NCI-H748 (cell line): ENCODE measurements around the gene MOSPD2.

Experiments
- DNase-seq: peaks from one replicate; lab custom pipeline; 2025; ENCODE audit not compliant: unreplicated experiment; lab: John Stamatoyannopoulos, UW

MOSPD2 gene

GRCh38 chrX:14913241-14913640, 40.0 kb downstream of the MOSPD2 start:
- no peak for DNase-seq

- DNase-seq = no peak
Observed at GRCh38 chrX:14915596-14915995, 42.4 kb downstream of the MOSPD2 start.

- DNase-seq = no peak
Observed at GRCh38 chrX:14916017-14916674, 42.9 kb downstream of the MOSPD2 start.

GRCh38 chrX:14919407-14919806, 46.2 kb downstream of the MOSPD2 start:
- no peak for DNase-seq

GRCh38 chrX:14920196-14920595, 47.0 kb downstream of the MOSPD2 start:
- no peak for DNase-seq

- no peak for DNase-seq
Observed at GRCh38 chrX:14922437-14922836, 49.2 kb downstream of the MOSPD2 start.

GRCh38 chrX:14923761-14924160, 50.5 kb downstream of the MOSPD2 start:
- DNase-seq = no peak

GRCh38 chrX:14926471-14926870, 53.2 kb downstream of the MOSPD2 start:
- DNase-seq = no peak

GRCh38 chrX:14927401-14927800, 54.2 kb downstream of the MOSPD2 start:
- DNase-seq = no peak

GRCh38 chrX:14930663-14931062, 57.4 kb downstream of the MOSPD2 start:
- DNase-seq = no peak

GRCh38 chrX:14932136-14932535, 58.9 kb downstream of the MOSPD2 start:
- no peak for DNase-seq

- DNase-seq = no peak
Observed at GRCh38 chrX:14934423-14934822, 61.2 kb downstream of the MOSPD2 start.

GRCh38 chrX:14936561-14936960, 63.3 kb downstream of the MOSPD2 start:
- no peak for DNase-seq

GRCh38 chrX:14939644-14940043, 66.4 kb downstream of the MOSPD2 start:
- DNase-seq = no peak

- no peak for DNase-seq
Observed at GRCh38 chrX:14941301-14941700, 68.1 kb downstream of the MOSPD2 start.

GRCh38 chrX:14942341-14942740, 69.1 kb downstream of the MOSPD2 start:
- no peak for DNase-seq

GRCh38 chrX:14943962-14944361, 70.7 kb downstream of the MOSPD2 start:
- no peak for DNase-seq

GRCh38 chrX:14946606-14947155, 73.5 kb downstream of the MOSPD2 start:
- no peak for DNase-seq

GRCh38 chrX:14948691-14949090, 75.5 kb downstream of the MOSPD2 start:
- DNase-seq = no peak

- no peak for DNase-seq
Observed at GRCh38 chrX:14956813-14957582, 83.8 kb downstream of the MOSPD2 start.

- no peak for DNase-seq
Observed at GRCh38 chrX:14963447-14964236, 90.4 kb downstream of the MOSPD2 start.

GRCh38 chrX:14964500-14964899, 91.3 kb downstream of the MOSPD2 start:
- DNase-seq = no peak
